Loucy (cell line): ENCODE results near the gene TMEM161A.

Experiments used
- EZH2phosphoT487 ChIP-seq: fragments of 200-600 bp; IDR thresholded peaks from 2 replicates; pipeline ENCODE4 v1.6.1; 2018; ENCODE audit warnings: antibody characterized with exemption, mild to moderate bottlenecking, moderate library complexity, borderline replicate concordance
- TF ChIP-seq, protein P1 (sequence below): fragments of 200-600 bp; sonication (generic); conservative IDR thresholded peaks from 2 replicates; pipeline ENCODE4 v1.5.1; 2014; ENCODE audit warnings: mild to moderate bottlenecking, antibody characterized with exemption, low read length

DNA sequence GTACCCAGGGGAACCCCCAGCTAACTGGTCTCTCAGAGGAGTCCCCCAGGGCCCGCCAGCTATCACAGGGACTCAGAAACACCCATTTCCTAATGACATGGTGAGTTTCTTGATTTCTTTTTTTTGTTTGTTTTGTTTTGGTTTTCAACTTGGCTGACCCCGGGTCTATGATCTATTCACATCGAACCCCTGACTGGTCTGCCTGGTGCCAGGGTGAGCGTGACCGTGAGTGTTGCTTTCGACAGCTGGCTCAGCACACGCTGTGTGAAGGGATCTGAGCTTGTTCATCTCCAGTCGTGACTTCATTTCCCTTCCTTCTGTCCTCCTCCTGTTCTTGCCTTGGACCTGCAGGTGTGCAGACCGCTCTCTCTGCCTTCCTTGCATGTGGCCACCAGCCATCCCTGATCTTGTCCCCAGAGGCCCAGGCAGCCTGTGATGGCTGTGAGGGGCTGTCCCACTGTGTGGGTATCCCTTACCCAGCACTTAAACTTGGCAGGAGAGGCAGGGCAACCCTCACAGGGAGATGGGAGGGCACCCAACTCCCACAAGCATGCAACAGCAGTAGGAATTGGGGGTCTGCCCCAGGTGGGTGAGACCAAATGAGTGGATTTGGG is 26.2 kb downstream of the TMEM161A start:
- TF ChIP-seq, protein P1, sequence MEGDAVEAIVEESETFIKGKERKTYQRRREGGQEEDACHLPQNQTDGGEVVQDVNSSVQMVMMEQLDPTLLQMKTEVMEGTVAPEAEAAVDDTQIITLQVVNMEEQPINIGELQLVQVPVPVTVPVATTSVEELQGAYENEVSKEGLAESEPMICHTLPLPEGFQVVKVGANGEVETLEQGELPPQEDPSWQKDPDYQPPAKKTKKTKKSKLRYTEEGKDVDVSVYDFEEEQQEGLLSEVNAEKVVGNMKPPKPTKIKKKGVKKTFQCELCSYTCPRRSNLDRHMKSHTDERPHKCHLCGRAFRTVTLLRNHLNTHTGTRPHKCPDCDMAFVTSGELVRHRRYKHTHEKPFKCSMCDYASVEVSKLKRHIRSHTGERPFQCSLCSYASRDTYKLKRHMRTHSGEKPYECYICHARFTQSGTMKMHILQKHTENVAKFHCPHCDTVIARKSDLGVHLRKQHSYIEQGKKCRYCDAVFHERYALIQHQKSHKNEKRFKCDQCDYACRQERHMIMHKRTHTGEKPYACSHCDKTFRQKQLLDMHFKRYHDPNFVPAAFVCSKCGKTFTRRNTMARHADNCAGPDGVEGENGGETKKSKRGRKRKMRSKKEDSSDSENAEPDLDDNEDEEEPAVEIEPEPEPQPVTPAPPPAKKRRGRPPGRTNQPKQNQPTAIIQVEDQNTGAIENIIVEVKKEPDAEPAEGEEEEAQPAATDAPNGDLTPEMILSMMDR: no peak
- no peak for TF ChIP-seq EZH2phosphoT487
